ENCODE data around the gene PLCG2.
"Not testable (repeated sequence)": the region's sequence is repeated elsewhere in the genome, so short reads cannot be mapped to it uniquely, and the experiment has no call there.

Gene PLCG2

GRCh38 chr16:81792828-81793227 lies 13.7 kb downstream of the PLCG2 start:
- DNase-seq: no peak

- DNase-seq: no peak
Measured at GRCh38 chr16:81795193-81795592, 16.1 kb downstream of the PLCG2 start.

DNA sequence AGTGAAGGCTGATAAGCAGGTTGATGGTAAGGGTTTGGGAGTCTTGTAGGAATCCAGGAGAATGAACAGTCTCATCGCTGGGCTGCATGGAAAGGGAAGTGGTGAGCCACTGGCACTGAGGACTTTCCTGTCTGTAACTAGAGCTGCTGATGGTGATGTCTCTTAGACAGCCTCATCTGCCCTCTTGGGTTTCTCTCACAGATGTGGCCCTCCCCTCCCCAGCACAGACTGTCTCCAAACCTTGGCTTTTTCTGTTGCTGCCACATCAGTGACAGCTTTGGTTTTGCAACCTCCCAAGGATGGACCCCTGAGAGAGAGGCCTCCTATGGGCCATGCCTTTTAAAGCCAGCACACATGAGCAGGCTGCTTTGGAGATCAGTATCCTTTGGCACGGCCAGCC lies 16.9 kb downstream of the PLCG2 start:
- no peak for DNase-seq

DNA sequence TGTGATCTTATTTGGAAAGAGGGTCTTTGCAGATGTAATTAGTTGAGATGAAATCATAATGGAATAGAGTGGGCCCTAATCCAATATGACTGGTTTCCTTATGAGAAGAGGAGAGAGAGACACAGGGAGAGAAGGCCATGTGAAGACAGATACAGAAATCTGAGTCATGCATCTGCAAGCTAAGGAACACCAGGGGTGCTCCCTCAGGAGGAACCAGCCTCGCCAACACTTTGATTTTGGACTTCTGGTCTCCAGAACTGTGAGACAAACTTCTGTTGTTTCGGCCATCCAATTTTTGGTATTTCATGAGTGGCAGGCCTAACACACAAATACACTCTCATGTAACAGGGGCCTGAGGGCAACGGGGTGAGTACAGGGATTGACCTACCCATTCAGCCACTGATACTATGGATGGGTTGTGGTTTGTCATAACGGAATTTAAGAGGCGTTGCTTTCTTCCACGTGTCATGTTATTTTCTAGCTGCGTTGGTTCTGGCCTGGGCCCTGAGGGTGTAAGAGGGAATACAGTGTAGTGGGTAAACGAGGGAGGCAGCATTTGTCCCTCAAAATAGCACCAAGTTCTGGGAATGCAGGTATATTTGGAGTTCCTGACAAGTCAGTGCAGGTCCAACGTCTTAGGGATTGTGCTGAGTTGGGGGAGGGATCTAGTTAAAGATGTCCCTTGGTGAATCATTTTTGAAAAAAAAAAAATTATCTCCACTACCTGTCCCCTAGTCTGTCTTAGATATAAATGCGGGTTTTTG lies 17.7 kb downstream of the PLCG2 start:
- DNase-seq: no peak

DNA sequence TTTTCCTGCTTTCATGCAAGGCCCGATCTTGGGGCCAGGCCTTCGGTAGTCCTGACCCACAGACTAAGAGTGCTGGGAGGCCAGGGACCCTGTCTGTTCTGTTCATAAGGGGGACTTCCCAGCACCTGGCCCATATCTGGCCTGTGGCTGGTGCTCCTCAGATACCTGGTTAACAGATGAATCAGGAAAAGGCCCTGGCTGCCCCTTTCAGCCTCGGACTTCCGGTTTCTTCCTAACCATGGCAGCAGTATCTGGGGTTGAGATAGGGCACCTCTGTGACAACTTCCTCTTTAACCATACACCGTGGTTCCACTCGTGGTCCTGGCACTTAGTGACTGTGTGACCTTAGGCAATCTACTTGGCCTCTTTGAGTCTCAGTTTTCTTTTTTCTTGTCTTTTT lies 18.4 kb downstream of the PLCG2 start:
- DNase-seq: no peak

DNA sequence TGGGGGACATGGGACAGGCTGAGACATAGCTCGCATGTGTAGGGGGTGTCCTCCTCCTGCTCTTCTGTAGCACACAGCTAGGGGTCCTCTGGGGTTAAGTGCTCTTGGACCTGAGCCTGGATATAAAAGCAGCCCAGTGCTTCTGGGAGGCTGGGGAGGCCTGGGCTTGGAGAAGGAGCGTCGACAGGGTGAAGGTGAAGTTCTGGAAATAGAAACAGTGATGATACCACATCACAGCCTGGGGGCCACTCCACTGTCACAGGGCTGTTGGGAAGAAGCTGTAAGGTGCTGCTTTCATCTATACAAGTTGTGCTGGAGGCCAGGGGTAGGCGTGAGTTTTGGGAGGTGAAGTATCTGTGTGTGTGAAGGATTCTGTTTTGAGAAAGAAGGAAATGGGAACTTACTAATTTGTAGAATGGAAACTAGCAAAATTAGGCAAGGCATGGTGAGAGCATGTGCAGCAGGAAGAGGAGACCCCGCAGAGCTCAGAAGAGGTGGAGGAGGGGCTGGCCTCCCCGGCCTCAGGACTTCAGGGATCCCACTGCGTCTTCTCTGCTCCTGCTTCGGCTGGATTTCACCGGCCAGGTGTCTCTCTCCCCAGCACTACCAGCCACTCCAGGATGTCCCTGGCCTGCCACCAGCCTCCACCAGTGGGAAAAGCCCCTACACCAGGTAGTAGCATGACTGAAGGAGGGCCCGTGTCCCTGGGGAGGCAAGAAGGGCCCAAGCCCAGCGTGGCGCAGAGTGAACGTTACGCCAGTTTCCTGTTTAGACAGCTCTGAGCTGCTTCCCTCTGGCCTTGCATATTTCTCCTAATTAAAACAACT lies 19.4 kb downstream of the PLCG2 start:
- no peak for DNase-seq

GRCh38 chr16:81799138-81799504 lies 20.0 kb downstream of the PLCG2 start:
- no peak for DNase-seq

- not testable (repeated sequence) for DNase-seq
Measured at GRCh38 chr16:81801724-81802123, 22.6 kb downstream of the PLCG2 start.

DNA sequence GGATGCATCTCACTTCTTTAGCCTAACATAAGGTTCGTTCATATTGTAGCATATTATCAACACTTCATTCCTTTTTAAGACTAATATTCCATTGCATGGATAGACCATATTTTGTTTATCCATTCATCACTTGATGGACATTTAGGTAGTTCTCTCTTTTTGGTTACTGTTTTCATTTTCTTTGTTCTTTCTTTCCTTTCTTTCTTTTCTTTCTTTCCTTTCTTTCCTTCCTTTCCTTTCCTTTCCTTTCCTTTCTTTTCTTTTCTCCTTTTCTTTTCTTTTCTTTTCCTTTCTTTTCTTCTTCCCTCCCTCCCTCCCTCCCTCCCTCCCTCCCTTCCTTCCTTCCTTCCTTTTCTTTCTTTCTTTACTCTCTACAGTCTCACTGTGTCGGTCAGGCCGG lies 24.2 kb downstream of the PLCG2 start:
- DNase-seq: no peak

DNA sequence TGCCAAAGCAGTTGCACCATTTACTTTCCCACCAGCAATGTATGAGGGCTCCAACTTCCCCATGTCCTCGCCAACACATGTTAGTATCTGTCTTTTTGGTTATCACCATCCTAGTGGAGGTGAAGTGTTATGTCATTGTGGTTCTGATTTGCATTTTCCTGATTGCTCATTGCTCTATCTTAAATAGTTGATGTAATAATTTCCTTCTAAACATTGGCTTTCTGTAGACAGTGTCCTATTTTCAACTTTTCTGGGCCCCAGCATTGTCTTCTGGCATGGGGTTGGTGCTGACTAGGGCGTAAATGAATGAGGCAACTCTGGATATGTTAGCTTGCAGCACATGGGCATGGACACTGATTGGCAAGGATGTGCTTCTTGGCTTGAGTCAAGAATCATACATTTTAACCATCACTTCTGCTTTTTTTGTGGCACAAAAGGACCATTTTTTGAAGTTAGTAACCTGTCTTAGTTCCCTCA lies 25.1 kb downstream of the PLCG2 start:
- DNase-seq: no peak

- no peak for DNase-seq
Measured at GRCh38 chr16:81806696-81807095, 27.6 kb downstream of the PLCG2 start.

- DNase-seq: no peak
Measured at GRCh38 chr16:81807767-81808358, 28.8 kb downstream of the PLCG2 start.

DNA sequence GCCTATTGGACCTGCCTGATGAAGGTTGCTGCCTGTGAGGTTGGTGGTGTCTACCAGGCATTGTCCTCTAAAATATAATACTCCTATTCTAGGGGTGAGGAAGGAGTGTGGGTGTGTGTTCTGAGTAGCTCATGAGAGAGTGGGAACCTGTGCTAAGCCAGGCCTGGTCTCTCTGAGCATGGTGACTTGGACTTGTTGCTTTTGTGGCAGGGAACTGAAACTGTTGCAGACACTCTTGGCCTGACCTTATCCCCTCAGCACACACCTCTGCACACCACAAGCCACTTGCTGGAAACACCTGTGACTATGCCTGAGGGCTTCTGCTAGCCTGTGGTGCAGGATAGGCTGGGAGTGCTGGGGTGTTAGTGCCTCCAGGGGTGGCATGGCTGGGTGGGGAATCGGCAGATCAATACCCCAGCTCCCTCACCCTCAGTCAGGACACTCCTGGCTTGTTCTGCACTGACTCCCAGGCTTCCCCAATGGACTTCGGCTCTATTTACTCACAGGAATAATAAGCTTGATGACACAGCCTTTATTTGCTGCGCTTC lies 29.9 kb downstream of the PLCG2 start:
- no peak for DNase-seq

DNA sequence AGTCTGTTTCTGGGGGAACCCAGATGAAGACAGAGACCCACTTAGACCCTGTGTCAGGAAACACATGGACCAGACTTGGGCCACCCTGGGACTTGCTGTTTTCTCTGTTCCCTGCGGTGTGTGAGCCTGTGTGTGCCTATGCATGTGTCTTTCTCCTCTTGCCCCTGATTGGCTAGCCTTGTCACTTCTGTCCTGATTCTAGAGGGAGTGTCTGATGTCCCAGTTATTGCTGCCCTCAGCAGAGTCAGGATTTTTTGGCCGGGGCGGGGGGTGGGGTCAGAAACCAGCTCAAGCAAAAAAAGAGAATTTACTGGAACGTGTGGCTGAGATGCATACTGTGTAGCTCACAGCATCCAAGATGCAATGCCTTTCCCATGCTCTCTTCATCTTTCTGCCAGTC lies 30.5 kb downstream of the PLCG2 start:
- no peak for DNase-seq

DNA sequence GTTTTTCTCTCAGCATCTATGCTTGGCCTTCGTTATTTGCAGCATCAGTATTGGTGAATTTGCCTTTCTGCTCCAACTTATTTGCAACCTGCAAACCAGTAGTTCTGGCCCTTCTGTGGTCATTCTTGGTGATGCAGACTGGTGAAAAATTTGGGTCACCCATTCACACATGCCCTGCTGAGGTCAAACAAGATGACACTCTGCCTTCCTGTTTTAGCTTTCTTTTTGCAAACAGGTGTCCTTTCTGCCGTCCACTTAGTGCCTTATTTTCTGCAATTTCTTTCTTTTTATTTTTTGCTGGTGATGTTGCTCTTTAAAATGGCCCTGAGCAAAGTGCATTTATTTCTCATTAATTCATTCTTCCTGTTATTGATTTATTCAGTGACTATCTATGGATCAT lies 31.3 kb downstream of the PLCG2 start:
- no peak for DNase-seq

DNA sequence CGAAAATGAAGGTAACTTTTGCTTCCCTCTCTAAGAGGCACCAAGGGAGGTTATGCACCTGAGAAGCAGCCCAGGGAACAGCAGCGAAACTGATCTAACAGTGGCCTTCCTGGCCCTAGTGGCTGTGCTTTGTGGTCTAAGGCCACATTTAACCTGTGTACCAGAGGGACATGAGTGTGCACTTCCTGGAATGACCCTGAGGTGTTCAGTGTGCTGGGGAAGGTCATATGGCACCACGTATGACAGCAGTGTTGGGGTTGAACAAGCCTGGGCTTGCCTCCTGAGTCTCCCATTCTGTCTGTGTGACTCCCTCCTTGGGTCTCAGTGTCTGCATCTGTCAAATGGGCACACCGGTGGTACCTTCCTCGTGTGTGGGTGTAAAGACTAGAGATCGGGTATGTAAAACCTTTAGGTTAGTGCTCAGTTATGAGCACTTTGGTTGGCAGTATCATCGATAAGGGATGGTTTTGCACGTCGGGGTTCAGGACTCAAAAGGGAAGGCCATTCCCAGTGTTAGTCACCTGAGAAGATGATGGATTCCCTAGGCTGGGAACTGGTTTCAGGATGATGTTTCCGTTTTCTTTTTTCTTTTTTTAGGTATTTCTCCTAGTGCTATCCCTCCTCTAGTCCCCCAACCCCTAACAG lies 31.9 kb downstream of the PLCG2 start:
- DNase-seq: no peak

DNA sequence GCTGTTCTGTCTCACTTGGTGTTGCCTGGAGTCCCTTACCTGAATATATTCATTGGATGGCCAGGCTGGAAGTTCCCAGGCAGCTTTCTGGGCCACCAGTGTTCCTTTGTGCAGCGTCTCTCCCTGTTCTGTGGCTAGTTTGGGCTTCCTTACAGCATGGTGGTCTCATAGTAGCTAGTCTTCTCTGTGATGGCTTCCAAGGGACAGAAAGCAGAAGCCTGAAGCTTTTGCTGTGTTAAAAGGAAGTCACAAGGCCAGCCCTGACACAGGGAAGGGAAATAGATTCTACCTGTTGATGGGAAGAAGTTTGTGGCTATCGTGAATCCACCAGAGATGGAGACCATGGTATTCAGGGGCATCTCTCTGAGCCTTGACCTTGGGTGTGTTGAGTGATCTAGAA lies 34.6 kb downstream of the PLCG2 start:
- no peak for DNase-seq

GRCh38 chr16:81814751-81815428 lies 35.8 kb downstream of the PLCG2 start:
- no peak for DNase-seq

DNA sequence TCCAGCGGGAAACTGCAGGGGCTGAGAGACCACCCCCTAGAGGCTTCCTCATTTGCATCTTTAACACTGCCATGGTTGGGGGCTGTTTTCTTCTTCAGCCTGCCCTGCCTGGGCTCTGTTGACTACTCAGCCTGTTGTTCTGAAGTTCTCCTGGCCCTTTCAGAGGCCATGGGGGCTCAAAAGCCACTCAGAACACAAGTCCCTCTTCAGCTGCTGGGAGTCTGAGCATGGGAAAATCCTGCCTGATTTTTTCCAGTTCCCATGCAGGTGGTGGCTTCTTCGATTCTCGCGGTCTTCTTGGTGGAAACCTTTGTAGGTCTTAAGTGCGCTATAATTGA lies 36.3 kb downstream of the PLCG2 start:
- DNase-seq: no peak

DNA sequence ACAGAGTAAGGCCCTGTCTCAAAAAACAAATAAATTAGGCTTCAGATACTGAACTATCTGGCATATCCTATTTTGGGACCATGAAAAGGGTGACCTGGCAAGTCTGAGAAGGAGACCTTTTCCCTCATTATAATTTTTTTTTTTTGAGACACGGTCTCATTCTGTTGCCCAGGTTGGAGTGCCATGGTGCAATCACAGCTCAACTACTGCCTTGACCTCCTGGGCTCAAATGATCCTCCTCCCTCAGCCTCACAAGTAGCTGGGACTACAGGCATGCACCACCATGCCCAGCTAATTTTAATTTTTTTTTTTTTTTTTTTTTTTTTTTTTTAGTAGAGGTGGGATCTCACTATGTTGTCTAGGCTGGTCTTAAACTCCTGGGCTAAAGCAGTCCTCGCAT lies 37.3 kb downstream of the PLCG2 start:
- no peak for DNase-seq

DNA sequence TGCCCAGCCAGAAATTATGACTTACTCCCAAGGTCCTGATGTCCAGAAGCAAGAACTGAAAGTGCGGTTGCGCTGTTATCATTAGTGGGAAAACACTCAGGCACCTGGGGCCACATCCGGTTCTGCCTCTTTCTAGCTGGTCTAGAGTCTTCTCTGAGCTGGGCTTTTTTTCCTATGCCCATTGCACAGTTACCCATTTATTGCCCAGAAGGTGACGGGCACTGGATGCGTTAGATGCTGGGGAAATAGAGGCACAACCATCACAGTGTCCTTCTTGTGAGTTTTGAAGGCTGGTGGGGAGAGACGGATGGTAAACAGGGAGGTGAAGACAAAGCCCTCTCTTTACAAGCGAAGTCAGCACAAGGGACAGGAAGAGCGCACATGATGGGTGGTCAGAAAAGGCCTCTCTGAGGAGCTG lies 37.7 kb downstream of the PLCG2 start:
- DNase-seq: no peak

GRCh38 chr16:81817296-81817695 lies 38.2 kb downstream of the PLCG2 start:
- no peak for DNase-seq
